ENCODE results near the gene GOLGA5. TPM values are rescaled to one million over a fixed set of nuclear protein-coding genes. Genes with fewer than 3 reads are reported as not detected.

GOLGA5 gene
- total RNA-seq, 1 experiment from 2014 or later, result 41.7 TPM

DNA sequence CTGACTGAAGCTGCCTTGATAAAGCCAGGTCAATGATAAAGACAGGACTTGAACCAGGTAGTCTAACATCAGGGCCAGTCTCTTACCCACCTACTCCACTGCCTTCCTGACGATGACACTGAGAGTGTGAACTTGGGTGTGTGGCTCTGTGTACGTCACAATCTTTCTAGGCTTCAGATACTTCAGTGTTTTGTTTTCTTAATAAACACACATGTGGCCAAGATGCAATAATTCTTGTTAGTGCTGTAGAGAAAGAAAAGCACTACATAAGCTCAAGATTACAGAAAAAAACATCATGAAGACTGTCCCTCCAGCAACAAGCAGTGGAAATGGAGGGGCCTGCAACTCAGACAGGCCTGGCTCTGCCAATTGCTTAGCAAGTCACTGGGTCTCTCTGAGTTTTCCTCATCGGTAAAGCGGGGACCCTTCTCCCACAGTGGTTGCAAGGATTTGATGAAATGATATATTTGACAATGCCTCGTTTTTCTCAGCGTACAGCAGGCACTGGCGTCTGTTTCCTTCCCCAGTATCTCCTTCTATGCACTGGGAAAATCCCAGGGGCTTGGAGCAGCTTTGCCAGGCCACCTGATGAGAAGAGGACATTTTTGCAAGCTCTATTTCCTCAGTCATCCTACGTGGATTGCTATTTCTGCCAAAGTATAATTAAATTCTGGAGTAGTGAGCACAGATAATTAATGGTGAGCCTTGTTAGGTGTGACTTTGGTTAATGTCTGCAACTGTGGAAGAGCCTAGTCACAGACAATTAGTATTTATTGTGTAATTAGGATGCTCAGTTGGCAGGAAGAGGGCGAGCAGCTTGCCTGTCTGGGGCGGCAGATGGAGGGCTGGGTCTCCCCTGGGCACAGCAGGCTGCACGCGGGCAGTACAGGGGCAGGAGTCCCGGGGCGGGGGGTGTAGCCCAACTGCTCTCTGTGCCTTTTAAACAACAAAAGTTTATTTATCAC is 73.1 kb downstream of the GOLGA5 start:
- DNase-seq (ENCODE audit: extremely low read depth, low read depth), result no peak

DNA sequence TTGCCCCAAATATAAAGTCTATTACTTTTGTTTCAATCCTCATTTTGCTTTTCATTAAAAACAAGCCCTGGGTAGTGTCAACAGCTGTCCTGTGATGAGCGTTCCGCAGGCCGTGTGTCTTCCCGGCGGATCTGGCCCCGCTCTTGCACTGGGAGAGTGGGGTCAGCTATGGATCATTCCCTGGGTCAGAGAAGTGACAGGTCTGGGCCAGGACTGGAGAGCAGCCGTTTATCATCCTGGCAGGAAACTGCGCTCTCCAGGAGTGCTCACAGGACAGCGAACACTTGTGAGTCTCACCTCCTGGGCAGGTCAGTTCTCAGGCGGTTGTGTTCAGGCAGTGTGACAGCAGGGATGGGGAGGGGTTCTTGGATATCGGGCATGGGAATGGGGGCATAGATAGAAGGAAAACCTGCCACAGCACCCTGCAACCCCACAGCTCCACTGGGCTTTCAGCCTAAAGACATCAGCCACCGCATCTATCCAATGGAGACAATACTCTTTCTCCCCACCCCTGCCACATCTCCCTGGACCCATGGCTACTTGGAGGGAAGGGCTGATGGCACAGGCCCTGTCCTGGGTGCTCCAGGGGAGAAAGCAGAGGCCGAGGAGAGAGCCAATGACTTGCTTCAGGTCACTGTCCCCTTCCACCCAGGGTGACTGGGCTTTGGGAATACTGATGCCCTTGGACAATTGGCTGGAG is 81.0 kb downstream of the GOLGA5 start:
- no peak for DNase-seq (ENCODE audit: extremely low read depth, low read depth)

DNA sequence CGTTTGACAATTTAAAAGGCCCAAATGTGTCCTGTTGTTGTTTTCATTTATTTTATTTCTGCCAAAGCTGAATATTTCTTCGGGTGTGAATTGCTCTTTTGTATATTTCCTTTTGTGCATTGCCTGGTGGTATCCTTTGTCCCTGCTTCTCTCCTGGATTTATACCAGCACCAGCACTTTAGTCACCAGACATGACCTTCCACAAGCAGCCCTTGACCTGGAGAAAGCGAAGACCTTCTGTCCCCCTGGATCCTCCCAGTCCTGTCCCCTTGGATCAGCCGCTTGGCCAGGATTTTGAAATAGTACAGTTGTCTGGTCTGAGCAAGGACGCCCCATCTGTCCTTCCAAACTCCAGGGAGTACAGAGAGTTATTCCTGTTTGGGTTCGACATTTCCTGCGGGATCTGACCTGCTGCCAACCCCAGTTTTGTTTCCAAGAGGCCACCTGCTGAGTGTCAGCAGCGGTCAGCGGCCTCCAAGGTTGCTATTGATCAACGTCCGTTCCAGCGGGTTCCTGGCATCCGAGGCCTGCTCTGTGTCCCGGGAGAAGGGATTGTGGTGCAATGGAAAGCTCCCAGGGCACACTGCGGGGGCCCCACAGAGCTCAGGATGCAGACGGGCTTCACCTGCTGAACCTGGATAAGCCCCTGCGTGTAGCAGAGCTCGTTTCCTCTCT is 83.8 kb downstream of the GOLGA5 start:
- no peak for DNase-seq (ENCODE audit: extremely low read depth, low read depth)

DNA sequence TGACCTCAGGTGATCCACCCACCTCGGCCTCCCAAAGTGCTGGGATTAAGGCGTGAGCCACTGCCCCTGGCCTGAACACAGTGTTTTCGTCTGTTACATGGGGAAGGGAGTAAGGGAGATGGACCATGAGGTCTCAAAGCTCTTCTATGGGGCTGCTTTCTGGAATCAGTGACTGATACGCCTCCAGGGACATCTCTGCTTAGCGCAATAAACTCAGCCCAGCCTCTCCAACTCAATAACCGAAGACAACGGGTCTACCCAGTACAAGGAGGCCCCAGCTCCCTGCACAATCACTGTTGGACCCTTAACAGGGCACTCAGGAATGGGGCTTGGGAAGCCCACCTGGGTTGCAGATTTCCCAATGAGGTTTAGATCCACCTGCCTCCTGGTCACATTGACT is 86.2 kb downstream of the GOLGA5 start:
- DNase-seq (ENCODE audit: extremely low read depth, low read depth), result no peak

DNA sequence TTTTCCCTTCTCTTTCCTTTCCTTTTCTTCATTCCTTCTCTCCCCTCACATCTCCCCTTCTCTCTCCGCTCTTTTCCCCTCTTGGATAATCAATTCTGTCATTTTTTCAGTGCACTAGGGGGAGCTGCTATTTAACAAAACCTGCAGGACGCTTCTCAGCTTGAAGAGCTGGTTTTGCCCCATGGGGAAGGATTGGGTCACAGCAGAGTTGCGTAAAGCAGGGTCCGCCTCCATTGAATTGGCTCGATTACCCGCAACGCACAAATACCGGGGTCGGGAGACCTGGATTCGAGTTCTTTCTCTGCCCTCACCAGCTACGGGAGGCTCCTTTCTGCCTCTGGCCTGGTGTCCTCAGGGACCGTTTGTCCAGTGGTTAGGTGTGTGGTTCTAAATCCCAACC is 86.7 kb downstream of the GOLGA5 start:
- DNase-seq (ENCODE audit: extremely low read depth, low read depth), result peak; percentile 60

DNA sequence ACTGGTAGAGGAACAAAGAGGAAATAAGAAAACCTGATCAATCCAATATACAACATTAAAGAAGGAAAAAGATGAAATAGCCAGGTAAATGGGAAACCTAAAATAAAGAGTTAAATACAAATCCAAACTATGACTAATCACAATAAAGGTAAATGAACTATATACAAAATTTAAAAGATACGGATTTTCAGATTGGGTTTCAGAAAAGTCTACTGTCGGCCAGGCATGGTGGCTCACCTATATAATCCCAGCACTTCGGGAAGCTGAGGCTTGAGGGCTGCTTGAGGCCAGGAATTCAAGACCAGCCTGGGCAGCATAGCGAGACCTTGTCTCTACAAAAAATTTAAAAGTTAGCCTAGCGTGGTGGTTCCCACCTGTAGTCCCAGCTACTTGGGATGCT is 89.0 kb downstream of the GOLGA5 start:
- no peak for DNase-seq (ENCODE audit: extremely low read depth, low read depth)

DNA sequence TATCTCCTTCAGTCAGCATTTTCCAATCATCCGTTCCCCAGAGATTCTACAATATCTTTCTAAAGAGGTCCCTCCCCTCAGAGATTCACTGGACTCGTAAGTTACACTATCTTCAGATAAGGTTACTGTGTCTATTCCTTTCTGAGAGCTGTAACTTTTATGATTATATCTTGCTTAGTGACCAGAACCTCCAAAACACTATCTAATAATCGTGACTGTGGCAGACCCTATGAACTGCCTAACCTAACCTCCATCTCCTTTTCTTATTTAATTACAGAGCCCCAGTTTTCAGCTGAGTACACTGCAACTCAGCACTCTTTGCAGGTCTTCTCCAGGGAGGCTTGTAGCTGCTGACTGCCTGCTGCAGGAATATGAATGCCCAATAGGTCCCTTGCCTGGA is 90.3 kb downstream of the GOLGA5 start:
- DNase-seq (ENCODE audit: extremely low read depth, low read depth), result no peak

DNA sequence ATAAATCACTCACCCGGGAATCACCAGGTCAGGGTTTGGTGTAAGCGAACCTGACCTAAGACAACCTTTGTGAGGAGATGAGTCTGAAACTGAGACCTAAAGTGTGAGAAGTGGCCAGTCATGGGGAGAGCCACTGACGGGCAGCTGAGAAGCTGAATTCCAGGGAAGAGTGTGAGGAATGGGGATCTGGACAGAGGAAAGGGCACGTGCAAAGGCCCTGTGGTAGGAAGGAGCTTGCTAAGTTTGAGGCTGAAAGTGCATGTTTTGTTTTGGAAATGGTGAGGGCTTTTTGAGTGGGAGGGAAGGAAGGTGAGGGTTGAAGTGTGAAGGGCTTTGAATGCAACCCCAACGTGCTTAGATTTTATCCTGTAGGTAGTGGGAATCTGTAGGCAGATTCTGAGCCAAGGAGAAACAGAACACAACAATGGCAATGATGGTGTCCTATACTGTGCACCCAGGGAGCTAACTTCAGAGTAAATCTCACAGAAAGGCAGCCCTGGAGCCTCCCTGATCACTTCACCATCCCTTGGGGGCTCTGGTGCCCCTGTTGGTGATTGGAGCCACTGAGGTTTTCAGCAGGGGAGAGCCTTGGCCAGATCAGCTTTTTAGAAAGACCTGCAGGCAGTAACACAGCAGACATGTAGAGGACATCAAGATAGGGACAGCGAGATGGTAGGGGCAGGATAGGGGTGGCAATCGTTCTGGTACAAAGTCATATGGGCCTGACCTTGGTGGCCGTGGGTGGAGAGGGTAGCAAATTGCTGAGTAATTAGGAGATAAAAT is 91.4 kb downstream of the GOLGA5 start:
- DNase-seq (ENCODE audit: extremely low read depth, low read depth), result no peak

DNA sequence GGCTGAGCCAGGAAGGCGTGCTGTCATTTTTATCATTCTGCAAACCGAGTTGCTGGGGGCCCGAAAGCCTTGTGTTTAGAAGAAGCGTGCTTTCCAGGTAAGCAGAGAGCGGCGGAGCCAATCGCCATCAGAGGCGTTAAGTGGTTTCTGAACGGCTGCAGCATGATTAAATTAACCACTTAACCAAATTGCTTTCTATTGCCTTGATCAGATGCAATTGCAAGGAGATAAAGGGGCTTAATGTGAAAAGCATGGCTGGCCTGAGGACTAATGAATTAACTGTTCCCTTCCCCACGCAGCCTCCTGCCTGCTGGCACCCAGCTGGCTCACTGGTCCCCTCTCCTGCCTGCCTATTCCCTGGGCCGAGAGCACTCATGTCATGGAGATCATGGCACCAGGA is 92.2 kb downstream of the GOLGA5 start:
- no peak for DNase-seq (ENCODE audit: extremely low read depth, low read depth)

DNA sequence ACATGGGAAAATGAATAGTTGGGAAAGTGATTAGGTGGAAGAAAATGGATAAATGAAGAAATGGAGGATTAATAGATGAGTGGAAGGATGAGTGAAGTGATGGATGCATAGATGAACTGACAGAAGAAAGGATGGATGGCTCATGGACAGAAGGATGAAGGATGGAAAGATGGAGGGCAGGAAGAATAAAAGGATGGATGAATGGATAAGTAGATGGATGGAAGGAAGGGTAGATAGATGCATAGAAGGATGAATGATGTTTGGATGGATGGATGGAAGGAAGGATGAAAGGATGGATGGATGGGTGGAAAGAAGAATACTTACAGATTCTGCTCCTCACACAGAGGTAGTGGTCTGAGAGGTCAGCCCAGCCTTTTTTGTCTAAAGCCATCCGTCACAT is 93.1 kb downstream of the GOLGA5 start:
- DNase-seq (ENCODE audit: extremely low read depth, low read depth), result no peak

DNA sequence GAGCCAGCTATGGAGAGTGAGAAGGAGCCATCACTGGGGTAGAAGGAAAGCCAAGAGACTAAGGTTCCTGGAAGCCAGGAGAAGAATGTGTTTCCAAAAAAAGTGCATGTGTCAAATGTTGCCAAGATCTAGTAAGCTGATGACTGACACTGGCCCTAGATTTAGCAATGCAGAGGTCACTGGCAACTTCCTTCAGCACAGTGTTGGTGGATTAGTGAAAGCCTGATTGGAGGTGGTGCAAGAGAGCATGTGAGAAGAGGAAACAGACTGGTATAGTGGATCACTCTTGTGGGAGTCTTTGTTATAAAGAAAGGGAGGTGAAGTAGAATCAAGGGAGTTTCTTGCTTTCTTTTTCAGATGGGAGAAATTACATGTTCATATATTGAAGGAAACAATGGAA is 94.8 kb downstream of the GOLGA5 start:
- DNase-seq (ENCODE audit: extremely low read depth, low read depth), result no peak

Other genes with a start within 250 kb of the GOLGA5 start
- 54.1 and 55.4 TPM in 2 replicates for gene LGMN, start 45.7 kb upstream of the GOLGA5 start, total RNA-seq (2014; rRNA removed; shearing (Covaris generic))
- 10.5 and 10.9 TPM in 2 replicates for gene CHGA, start 128.8 kb downstream of the GOLGA5 start, total RNA-seq (2014; rRNA removed; shearing (Covaris generic))